ENCODE measurements around the gene MRM2.

GRCh38 chr7:2280424-2280823 lies 38.4 kb upstream of the MRM2 start:
- TF ChIP-seq CTCF (IDR thresholded peaks at IDR 0.05; ENCODE audit: insufficient read depth, low read depth, low read length) (no peak), EZH2 (IDR thresholded peaks at IDR 0.05; ENCODE audit: insufficient read depth, low read length) (no peak)
